K562 (cell line): ENCODE data around the gene COL23A1. TPM values are rescaled to one million over a fixed set of nuclear protein-coding genes. Genes with fewer than 3 reads are reported as not detected.

Experiments used
- ATAC-seq: fragments of 200-7000 bp; cut with Tn5 transposase; 3 replicates; pipeline ENCODE4 v1.9.1; 2020; ENCODE audit warnings: moderate library complexity
- BruUV-seq: library from RNA; stranded (reverse); fragments of 400-500 nt; replicated peaks from 2 replicates; lab custom pipeline; 2021; lab: Mats Ljungman, UMichigan
- CTCF ChIA-PET: fragments of 300-600 bp; formaldehyde crosslinking; extraction: SDS; loops from one replicate; lab custom pipeline; 2021; ENCODE audit warnings: low intra/inter-chr PET ratio; lab: Yijun Ruan, JAX
- POLR2A ChIA-PET: fragments of 300-600, 350-650 bp; sonication (Branson Sonifier 250); formaldehyde crosslinking; extraction: SDS; loops from one replicate; lab custom pipeline; 2021; ENCODE audit warnings: antibody characterized with exemption, inconsistent platforms; lab: Yijun Ruan, JAX
- DNase-seq, 4 experiments: peaks; one replicate each; pipeline versions ENCODE4 v3.0.0 to v3.0.0-alpha.2; 2011 to 2018; ENCODE audit warnings: low spot score in 3 of 4, mixed read lengths in 3 of 4; ENCODE audit errors: extremely low read depth in 1 of 4
- FAIRE-seq: peaks from 2 replicates; lab custom pipeline; 2011; peaks lifted over from hg19 to GRCh38; lab: Jason Lieb, UNC
- H2AFZ ChIP-seq: 2 replicates; pipeline ENCODE4 v1.6.0; 2011; ENCODE audit warnings: low read depth, low read length, control low read depth, inconsistent platforms
- H3K27ac ChIP-seq: fragments of 200-600 bp; 3 replicates; pipeline ENCODE4 v1.8.0; 2011; ENCODE audit warnings: low read depth, mild to moderate bottlenecking, control low read depth, inconsistent platforms, low read length, moderate library complexity, mixed read lengths; ENCODE audit errors: extremely low read depth
- H3K27me3 ChIP-seq, 2 experiments: fragments of 300-600 bp in 1 of 2; 2 replicates in 1 of 2; 3 replicates in 1 of 2; pipeline versions ENCODE4 v1.6.0 to v1.8.0; 2011; ENCODE audit warnings: inconsistent platforms in 2 of 2, low read length in 2 of 2, mild to moderate bottlenecking in 1 of 2, mixed read lengths in 1 of 2, moderate library complexity in 1 of 2; ENCODE audit not compliant: control insufficient read depth in 2 of 2, insufficient read depth in 2 of 2
- H3K36me3 ChIP-seq: fragments of 300-600 bp; 3 replicates; pipeline ENCODE4 v1.8.0; 2011; ENCODE audit warnings: mild to moderate bottlenecking, low read length, inconsistent platforms; ENCODE audit not compliant: control insufficient read depth, insufficient read depth
- H3K4me1 ChIP-seq, 2 experiments: fragments of 200-600 bp in 1 of 2; replicated peaks in 1 of 2; 2 replicates in 1 of 2; 3 replicates in 1 of 2; pipeline versions ENCODE4 v1.5.1 to v1.8.0; 2011; ENCODE audit warnings: inconsistent platforms in 2 of 2, low read length in 2 of 2, mild to moderate bottlenecking in 1 of 2, mixed read lengths in 1 of 2, moderate library complexity in 1 of 2; ENCODE audit not compliant: control insufficient read depth in 2 of 2, insufficient read depth in 2 of 2
- H3K4me2 ChIP-seq: 2 replicates; pipeline ENCODE4 v1.6.1; 2011; ENCODE audit warnings: low read length, control low read depth, inconsistent platforms, mixed read lengths; ENCODE audit not compliant: insufficient read depth
- H3K4me3 ChIP-seq: fragments of 200-600 bp; sonication (generic), shearing (Covaris generic); 2 replicates; pipeline ENCODE4 v1.5.1; 2016; ENCODE audit warnings: control low read depth, inconsistent platforms
- H3K79me2 ChIP-seq: fragments of 200-600 bp; 3 replicates; pipeline ENCODE4 v1.8.0; 2011; ENCODE audit warnings: low read length, inconsistent platforms; ENCODE audit not compliant: control insufficient read depth, insufficient read depth
- H3K9ac ChIP-seq, 2 experiments: 2 replicates each; pipeline versions ENCODE4 v1.6.0 to v1.6.1; 2011; ENCODE audit warnings: low read depth in 2 of 2, low read length in 2 of 2, control low read depth in 1 of 2, inconsistent platforms in 1 of 2, mild to moderate bottlenecking in 1 of 2, mixed read lengths in 1 of 2; ENCODE audit not compliant: insufficient read depth in 1 of 2
- H3K9me1 ChIP-seq: one replicate; pipeline ENCODE4 v1.6.0; 2011; ENCODE audit warnings: inconsistent platforms, mild to moderate bottlenecking, low read length, moderate library complexity; ENCODE audit not compliant: control insufficient read depth, insufficient read depth
- H3K9me3 ChIP-seq: replicated peaks from 2 replicates; pipeline ENCODE4 v1.5.1; 2011; ENCODE audit warnings: low read depth, low read length, inconsistent platforms; ENCODE audit not compliant: control insufficient read depth, insufficient read depth
- H4K20me1 ChIP-seq: replicated peaks from 2 replicates; pipeline ENCODE4 v1.6.1; 2011; ENCODE audit warnings: low read length, inconsistent platforms, mixed read lengths; ENCODE audit not compliant: control insufficient read depth, insufficient read depth
- NFE2L1 ChIP-seq: fragments of 450-650 bp; IDR thresholded peaks from 2 replicates; pipeline ENCODE4 v1.6.1; 2016; ENCODE audit warnings: missing genetic modification characterization, low read depth, mild to moderate bottlenecking, missing compliant biosample characterization, moderate library complexity, borderline replicate concordance
- ZNF740 ChIP-seq, 3 experiments: fragments of 200-800 bp in 1 of 3; sonication (Bioruptor generic) in 1 of 3; sonication (generic) in 1 of 3; formaldehyde crosslinking in 1 of 3; IDR thresholded peaks; 2 replicates each; pipeline versions ENCODE4 v1.6.1 to v1.8.0; 2016 to 2022; ENCODE audit warnings: mild to moderate bottlenecking in 2 of 3, missing compliant biosample characterization in 2 of 3, missing genetic modification characterization in 2 of 3, missing genetic modification reagents in 1 of 3
- WGBS: fragments of 100-300 bp; shearing (Covaris generic); methylation state at CpG from one replicate; pipeline ENCODE4 v1.1.6; 2016; ENCODE audit warnings: low coverage, mixed read lengths; ENCODE audit not compliant: insufficient coverage; ENCODE audit errors: missing lambda C conversion rate; 5-methylcytosine and 5-hydroxymethylcytosine counted together
- in situ Hi-C: fragments of 300-500 bp; cut with MboI; formaldehyde crosslinking; loops from 4 replicates; pipeline ENCODE4 v1.15.0; 2018; ENCODE audit warnings: inconsistent platforms, mixed read lengths
- intact Hi-C: fragments of 100-400 bp; cut with micrococcal nuclease; formaldehyde crosslinking; loops from 2 replicates; pipeline ENCODE4 v1.14.2; 2022
- polyA plus RNA-seq, 8 experiments: library from polyadenylated mRNA; depleted of rRNA in 4 of 8; stranded (reverse) in 5 of 8; unstranded in 3 of 8; fragments of >200 nt; fragmentation: Nextera tagmentation in 2 of 8; fragmentation: Illumina TruSeq in 1 of 8; extraction: Ambion mirVana in 2 of 8; extraction: Trizol in 1 of 8; gene quantifications; 2 replicates each; pipeline versions ENCODE4 v1.2.1 to v1.2.3, GENCODE V29; 2011 to 2014; ENCODE audit warnings: inconsistent platforms in 1 of 8, missing spikeins in 1 of 8
- total RNA-seq, 7 experiments: library from RNA; depleted of rRNA in 6 of 7; stranded (reverse); fragments of >200 nt in 6 of 7; fragmentation: Illumina TruSeq in 2 of 7; extraction: Trizol in 2 of 7; gene quantifications; 2 replicates each; pipeline versions ENCODE4 v1.2.1 to v1.2.3, GENCODE V29; 2011 to 2021; ENCODE audit warnings: low replicate concordance in 1 of 7

The COL23A1 gene
- total and polyA plus RNA-seq, 9 of the 15 experiments (the other 6 are each of a cell fraction or from before 2014, with no cell fraction given) = 0.09 TPM; not detected in 8

- Histone ChIP-seq H3K9me1 (no peaks in the 10 kb centered on the region), H2AFZ (no peak overlapping the region), H3K9me3 (no peaks in the 10 kb centered on the region), H3K4me2 (no peak overlapping the region), H3K9ac (no peak overlapping the region), H3K27ac (no peak overlapping the region), H3K36me3 (no peaks in the 10 kb centered on the region), H3K79me2 (no peaks in the 10 kb centered on the region), H3K27me3 (peaks cover 0 to 20% of the 10 kb centered on the region in 2 experiments; a peak in 3 of 5 replicates), H4K20me1 (no peaks in the 10 kb centered on the region), H3K4me3 (no peak overlapping the region), H3K4me1 (peaks cover 0 to 25% of the 10 kb centered on the region in 2 experiments; a peak in 2 of 5 replicates)
- FAIRE-seq (no peak), DNase-seq (no peak), ATAC-seq (no peak)
- no peak for TF ChIP-seq ZNF740 (CRISPR knock-in tag; IDR thresholded peaks at IDR 0.05)
- TF ChIP-seq ZNF740 (tag; IDR thresholded peaks at IDR 0.05) = no peak
- TF ChIP-seq NFE2L1 (tag) = no peak
- BruUV-seq = no TSS peak
- 39% methylated on average over 15 of the region's 16 CpGs for WGBS
- in situ Hi-C loops = no loop called here
- ChIA-PET POLR2A (interaction anchor here (0.6 to 0.7 kb wide), 2 partner anchors 9 to 12 kb away, joined by 3 to 4 read pairs; no protein-coding TSS in a partner anchor), CTCF (no interaction called here)
- intact Hi-C loops = no loop called here
Measured at GRCh38 chr5:178430186-178431062, 159.8 kb downstream of the COL23A1 start.
